Endothelial cell of umbilical vein (primary cell): ENCODE results near the gene NINL. TPM values are rescaled to one million over a fixed set of nuclear protein-coding genes. Genes with fewer than 3 reads are reported as not detected.

ENCODE experiments used
- BruUV-seq: library from RNA; stranded (reverse); fragments of 400-500 nt; replicated peaks from 2 replicates; lab custom pipeline; 2021; lab: Mats Ljungman, UMichigan
- CTCF ChIA-PET: fragments of 300-600, 350-600 bp; sonication (Branson Sonifier 250); formaldehyde crosslinking; loops from one replicate; lab custom pipeline; 2021; ENCODE audit warnings: antibody characterized with exemption, inconsistent platforms; lab: Charles Lee
- POLR2A ChIA-PET: fragments of 300-600, 350-600 bp; sonication (Branson Sonifier 250); formaldehyde crosslinking; loops from one replicate; lab custom pipeline; 2021; ENCODE audit warnings: antibody characterized with exemption, inconsistent platforms; lab: Charles Lee
- DNase-seq: peaks from one replicate; pipeline ENCODE4 v3.0.0-alpha.2; 2011; ENCODE audit warnings: low read depth, low spot score
- FAIRE-seq: peaks from 2 replicates; lab custom pipeline; 2011; peaks lifted over from hg19 to GRCh38; lab: Jason Lieb, UNC
- H2AFZ ChIP-seq: 2 replicates; pipeline ENCODE4 v1.6.0; 2012; ENCODE audit warnings: low read depth, low read length, control low read depth, inconsistent platforms
- H3K27ac ChIP-seq: 2 replicates; pipeline ENCODE4 v1.5.1; 2011; ENCODE audit warnings: low read depth, mild to moderate bottlenecking, control low read depth, low read length, moderate library complexity; ENCODE audit not compliant: insufficient read depth
- H3K27me3 ChIP-seq, 2 experiments: 2 replicates each; pipeline versions ENCODE4 v1.6.0 to v1.6.1; 2011; ENCODE audit warnings: low read length in 2 of 2, mixed read lengths in 1 of 2; ENCODE audit not compliant: control insufficient read depth in 2 of 2, insufficient read depth in 2 of 2
- H3K36me3 ChIP-seq, 2 experiments: 2 replicates in 1 of 2; 3 replicates in 1 of 2; pipeline ENCODE4 v1.5.1; 2011; ENCODE audit warnings: low read length in 2 of 2, mild to moderate bottlenecking in 1 of 2, moderate library complexity in 1 of 2; ENCODE audit not compliant: control insufficient read depth in 2 of 2, insufficient read depth in 2 of 2; ENCODE audit errors: extremely low read depth in 1 of 2
- H3K4me1 ChIP-seq: 3 replicates; pipeline ENCODE4 v1.5.1; 2011; ENCODE audit warnings: mild to moderate bottlenecking, low read length; ENCODE audit not compliant: control insufficient read depth, insufficient read depth; ENCODE audit errors: extremely low read depth
- H3K4me2 ChIP-seq: 2 replicates; pipeline ENCODE4 v1.6.1; 2011; ENCODE audit warnings: low read length, control low read depth, mixed read lengths; ENCODE audit not compliant: insufficient read depth
- H3K4me3 ChIP-seq, 3 experiments: fragments of 200-600 bp in 1 of 3; sonication (generic), shearing (Covaris generic) in 1 of 3; replicated peaks in 1 of 3; 2 replicates each; pipeline ENCODE4 v1.5.1; 2011 to 2016; ENCODE audit warnings: control low read depth in 3 of 3, low read length in 3 of 3, mild to moderate bottlenecking in 2 of 3, inconsistent platforms in 1 of 3, low read depth in 1 of 3, moderate library complexity in 1 of 3; ENCODE audit not compliant: insufficient read depth in 1 of 3
- H3K79me2 ChIP-seq: 2 replicates; pipeline ENCODE4 v1.6.0; 2012; ENCODE audit warnings: low read length, inconsistent platforms; ENCODE audit not compliant: control insufficient read depth, insufficient read depth
- H3K9ac ChIP-seq: replicated peaks from 2 replicates; pipeline ENCODE3; 2011; ENCODE audit warnings: low read length, control low read depth; ENCODE audit not compliant: insufficient read depth; ENCODE audit errors: extremely low read depth
- H3K9me1 ChIP-seq: replicated peaks from 3 replicates; pipeline ENCODE4 v1.6.0; 2011; ENCODE audit warnings: mild to moderate bottlenecking, low read length; ENCODE audit not compliant: control insufficient read depth, insufficient read depth; ENCODE audit errors: extremely low read depth
- H3K9me3 ChIP-seq: replicated peaks from 2 replicates; pipeline ENCODE4 v1.5.1; 2012; ENCODE audit warnings: low read length, inconsistent platforms; ENCODE audit not compliant: control insufficient read depth, insufficient read depth
- H4K20me1 ChIP-seq: replicated peaks from 2 replicates; pipeline ENCODE3; 2011; ENCODE audit warnings: mild to moderate bottlenecking, low read length; ENCODE audit not compliant: control insufficient read depth, insufficient read depth; ENCODE audit errors: extremely low read depth
- EZH2 ChIP-seq: IDR thresholded peaks from 2 replicates; pipeline ENCODE4 v1.6.1; 2012; ENCODE audit warnings: borderline replicate concordance, low read depth, mild to moderate bottlenecking, moderate library complexity, low read length, inconsistent platforms; ENCODE audit not compliant: severe bottlenecking
- FOS ChIP-seq: IDR thresholded peaks from 2 replicates; pipeline ENCODE4 v1.6.1; 2011; ENCODE audit warnings: mild to moderate bottlenecking, low read length, moderate library complexity, borderline replicate concordance; ENCODE audit not compliant: insufficient read depth
- GATA2 ChIP-seq: IDR thresholded peaks from 2 replicates; pipeline ENCODE4 v1.7.0; 2011; ENCODE audit warnings: low read depth, mild to moderate bottlenecking, moderate library complexity, mixed read lengths, low read length; ENCODE audit not compliant: insufficient read length, insufficient read depth
- JUN ChIP-seq: IDR thresholded peaks from 2 replicates; pipeline ENCODE4 v1.6.1; 2011; ENCODE audit warnings: borderline replicate concordance, low read depth; ENCODE audit not compliant: insufficient read length, insufficient read depth
- MAX ChIP-seq: IDR thresholded peaks from 2 replicates; pipeline ENCODE4 v1.6.1; 2011; ENCODE audit not compliant: insufficient read depth, insufficient read length
- MYC ChIP-seq: IDR thresholded peaks from one replicate; pipeline ENCODE4 v1.6.1; 2011; ENCODE audit warnings: mild to moderate bottlenecking, low read depth, low read length
- POLR2A ChIP-seq: IDR thresholded peaks from 2 replicates; pipeline ENCODE4 v1.6.1; 2012; ENCODE audit warnings: low read depth, mild to moderate bottlenecking, control low read depth, low read length
- POLR2AphosphoS5 ChIP-seq: IDR thresholded peaks from 2 replicates; pipeline ENCODE4 v1.6.1; 2012; ENCODE audit warnings: low read depth, mild to moderate bottlenecking, control low read depth, low read length, moderate library complexity; ENCODE audit not compliant: insufficient read depth
- dilution Hi-C: fragments of 300-500 bp; cut with MboI; formaldehyde crosslinking; loops from one replicate; pipeline ENCODE4 v1.15.0; 2019; ENCODE audit warnings: low sequenced_read_pairs; ENCODE audit not compliant: extremely low pct_ligation_motif_present
- intact Hi-C: fragments of 100-400 bp; cut with micrococcal nuclease; formaldehyde crosslinking; loops from one replicate; pipeline ENCODE4 v1.10.0; 2022
- polyA plus RNA-seq, 4 experiments: library from polyadenylated mRNA; depleted of rRNA in 3 of 4; stranded (reverse) in 3 of 4; unstranded in 1 of 4; fragments of >200 nt; gene quantifications; 2 replicates each; pipeline versions ENCODE4 v1.2.1 to v1.2.3, GENCODE V29; 2011 to 2012; ENCODE audit warnings: missing spikeins in 1 of 4
- total RNA-seq: library from RNA; stranded (reverse); gene quantifications from 2 replicates; pipeline ENCODE4 v1.2.3, GENCODE V29; 2021
- TF ChIP-seq, protein P1 (sequence below), 2 donors: IDR thresholded peaks; 1 replicate in 1 of 2; 2 replicates in 1 of 2; pipeline ENCODE4 v1.5.1; 2011; ENCODE audit warnings: low read length in 2 of 2, mild to moderate bottlenecking in 2 of 2, moderate library complexity in 2 of 2, control low read depth in 1 of 2, inconsistent platforms in 1 of 2, low read depth in 1 of 2; ENCODE audit not compliant: insufficient read depth in 1 of 2; ENCODE audit errors: extremely low read depth in 1 of 2

Gene NINL
- total and polyA plus RNA-seq, 2 donors (not counting 3 experiments of a cell fraction or from before 2014, with no cell fraction given) = 13.2 to 25.5 TPM

- H3K27ac ChIP-seq = no peak overlapping the region
- no peak for DNase-seq
- no TSS peak for BruUV-seq
- dilution Hi-C loops = no loop called here
- POLR2A ChIA-PET = no interaction called here
- no peak overlapping the region for H3K4me2 ChIP-seq
- H3K4me3 ChIP-seq = no peak overlapping the region
- FAIRE-seq = no peak
- CTCF ChIA-PET = no interaction called here
- TF ChIP-seq POLR2AphosphoS5 (no peak), EZH2 (no peak), POLR2A (no peak), MYC (no peak), JUN (no peak), FOS (no peak), GATA2 (no peak), MAX (no peak)
- TF ChIP-seq, protein P1, sequence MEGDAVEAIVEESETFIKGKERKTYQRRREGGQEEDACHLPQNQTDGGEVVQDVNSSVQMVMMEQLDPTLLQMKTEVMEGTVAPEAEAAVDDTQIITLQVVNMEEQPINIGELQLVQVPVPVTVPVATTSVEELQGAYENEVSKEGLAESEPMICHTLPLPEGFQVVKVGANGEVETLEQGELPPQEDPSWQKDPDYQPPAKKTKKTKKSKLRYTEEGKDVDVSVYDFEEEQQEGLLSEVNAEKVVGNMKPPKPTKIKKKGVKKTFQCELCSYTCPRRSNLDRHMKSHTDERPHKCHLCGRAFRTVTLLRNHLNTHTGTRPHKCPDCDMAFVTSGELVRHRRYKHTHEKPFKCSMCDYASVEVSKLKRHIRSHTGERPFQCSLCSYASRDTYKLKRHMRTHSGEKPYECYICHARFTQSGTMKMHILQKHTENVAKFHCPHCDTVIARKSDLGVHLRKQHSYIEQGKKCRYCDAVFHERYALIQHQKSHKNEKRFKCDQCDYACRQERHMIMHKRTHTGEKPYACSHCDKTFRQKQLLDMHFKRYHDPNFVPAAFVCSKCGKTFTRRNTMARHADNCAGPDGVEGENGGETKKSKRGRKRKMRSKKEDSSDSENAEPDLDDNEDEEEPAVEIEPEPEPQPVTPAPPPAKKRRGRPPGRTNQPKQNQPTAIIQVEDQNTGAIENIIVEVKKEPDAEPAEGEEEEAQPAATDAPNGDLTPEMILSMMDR (IDR thresholded peaks at IDR 0.05; ENCODE audit: extremely low read depth in 1 of 2, insufficient read depth in 1 of 2, low read depth in 1 of 2, low read length in 2 of 2) = no peak
- H3K36me3 ChIP-seq = no peaks in the 10 kb centered on the region
- H3K79me2 ChIP-seq = peaks cover 17% of the 10 kb centered on the region
- intact Hi-C loops = loop anchor here (10.0 kb wide), 1 partner anchor 1522 kb away; no protein-coding TSS in a partner anchor
- H3K4me1 ChIP-seq = peaks cover 11% of the 10 kb centered on the region
- no peaks in the 10 kb centered on the region for H4K20me1 ChIP-seq
- no peaks in the 10 kb centered on the region for H3K9me3 ChIP-seq
- H3K9me1 ChIP-seq = no peaks in the 10 kb centered on the region
- H2AFZ ChIP-seq = no peak overlapping the region
- peaks cover 0 to 1% of the 10 kb centered on the region in 2 experiments for H3K27me3 ChIP-seq
- no peak overlapping the region for H3K9ac ChIP-seq
Observed at GRCh38 chr20:25626779-25627178, 41.4 kb upstream of the NINL start.
